ENCODE measurements around the gene PTH2R.
A peak's percentile ranks its signal among the peaks of the same experiment; 100 is the strongest.

GRCh38 chr2:208466151-208466919 lies 59.7 kb downstream of the PTH2R start:
- TF ChIP-seq CTCF (conservative IDR thresholded peaks at IDR 0.05; ENCODE audit: low read depth, low read length) (peak; percentile 81), EZH2 (IDR thresholded peaks at IDR 0.05; ENCODE audit: low read length, unreplicated experiment) (no peak)
